Sigmoid colon (tissue), 7 donors: ENCODE results near the gene BLOC1S3. TPM values are rescaled to one million over a fixed set of nuclear protein-coding genes. Genes with fewer than 3 reads are reported as not detected.
"Not testable (repeated sequence)": the region's sequence is repeated elsewhere in the genome, so short reads cannot be mapped to it uniquely, and the experiment has no call there.

Source experiments
- DNase-seq: peaks from one replicate; pipeline ENCODE4 v3.0.0-alpha.2; 2019
- H3K27ac ChIP-seq, 4 donors: fragments of 200-600 bp; sonication (generic); one replicate each; pipeline ENCODE4 v1.5.1; 2016 to 2019; ENCODE audit warnings: mild to moderate bottlenecking in 1 of 4
- H3K27me3 ChIP-seq, 3 donors: fragments of 200-600 bp; sonication (generic); one replicate each; pipeline ENCODE4 v1.5.1; 2019; ENCODE audit warnings: mild to moderate bottlenecking in 1 of 3
- H3K36me3 ChIP-seq, 4 donors: fragments of 200-600 bp; sonication (generic); one replicate each; pipeline ENCODE4 v1.5.1; 2016 to 2019
- H3K4me1 ChIP-seq, 4 donors: fragments of 200-600 bp; sonication (generic); one replicate each; pipeline ENCODE4 v1.5.1; 2017 to 2019
- H3K4me3 ChIP-seq, 4 donors: fragments of 200-600 bp; sonication (generic); one replicate each; pipeline ENCODE4 v1.5.1; 2017 to 2019; ENCODE audit warnings: mild to moderate bottlenecking in 2 of 4, moderate library complexity in 1 of 4
- H3K9me3 ChIP-seq, 4 donors: fragments of 200-600 bp in 3 of 4; sonication (generic) in 3 of 4; one replicate each; pipeline versions ENCODE4 v1.5.1 to v1.6.1; 2013 to 2019
- CTCF ChIP-seq, 4 experiments: fragments of 450-650 bp in 3 of 4; fragments of 200-600 bp in 1 of 4; IDR thresholded peaks; one replicate each; pipeline ENCODE4 v1.5.1; 2016 to 2019; ENCODE audit warnings: antibody characterized with exemption in 4 of 4, mild to moderate bottlenecking in 3 of 4, moderate library complexity in 2 of 4
- EP300 ChIP-seq, 4 donors: sonication (generic); formaldehyde crosslinking; IDR thresholded peaks; one replicate each; pipeline ENCODE4 v1.6.1; 2017; ENCODE audit warnings: antibody characterized with exemption in 4 of 4
- POLR2A ChIP-seq, 2 donors: fragments of 450-650 bp; IDR thresholded peaks; one replicate each; pipeline ENCODE4 v1.6.1; 2016; ENCODE audit warnings: antibody characterized with exemption in 2 of 2, mild to moderate bottlenecking in 2 of 2, moderate library complexity in 2 of 2
- POLR2AphosphoS5 ChIP-seq, 4 donors: sonication (generic); formaldehyde crosslinking; IDR thresholded peaks; one replicate each; pipeline ENCODE4 v1.6.1; 2017; ENCODE audit warnings: antibody characterized with exemption in 4 of 4
- WGBS, 2 donors: extraction: QIAGEN DNeasy Blood & Tissue Kit; methylation state at CpG; one replicate each; pipeline ENCODE4 v1.1.7; 2013; 5-methylcytosine and 5-hydroxymethylcytosine counted together
- intact Hi-C: fragments of 100-400 bp; cut with DNase I; formaldehyde crosslinking; loops from one replicate; pipeline ENCODE4 v1.15.1; 2023
- polyA plus RNA-seq, 3 donors: library from polyadenylated mRNA; stranded (reverse); fragments of 200-250 nt; gene quantifications; one replicate each; pipeline ENCODE4 v1.2.3, GENCODE V29; 2013
- total RNA-seq, 4 donors: library from RNA; depleted of rRNA; stranded (reverse); fragments of >200 nt; gene quantifications; one replicate each; pipeline ENCODE4 v1.1.0, GENCODE V29; 2016
- donor health status: healthy with polysubstance abuse.
- donor health status: Bipolar disorder and iron deficiency.
- donor health status: healthy.

The BLOC1S3 gene
- total and polyA plus RNA-seq, 7 donors, result 2.8 to 10.9 (median 6.8) TPM

- TF ChIP-seq POLR2A (IDR thresholded peaks at IDR 0.05), result no peak
- TF ChIP-seq CTCF (IDR thresholded peaks at IDR 0.05), result no peak
- TF ChIP-seq POLR2AphosphoS5 (IDR thresholded peaks at IDR 0.05), result no peak
- no peak for TF ChIP-seq EP300 (IDR thresholded peaks at IDR 0.05)
- Histone ChIP-seq H3K4me3 (no peak overlapping the region), H3K27ac (no peak overlapping the region), H3K4me1 (no peaks in the 10 kb centered on the region), H3K27me3 (peaks cover 0 to 46% (median 9%) of the 10 kb centered on the region in 3 donors), H3K9me3 (no peaks in the 10 kb centered on the region), H3K36me3 (no peaks in the 10 kb centered on the region)
- DNase-seq, result no peak
- 87 to 91% methylated on average over 5 of the region's 5 CpGs for WGBS, 2 donors
- intact Hi-C loops, result no loop called here
Measured at GRCh38 chr19:45223879-45224278, 45.3 kb downstream of the BLOC1S3 start.

- no peak overlapping the region for H3K27ac ChIP-seq
- H3K9me3 ChIP-seq, result no peaks in the 10 kb centered on the region
- H3K27me3 ChIP-seq, result peaks cover 0 to 38% (median 7%) of the 10 kb centered on the region in 3 donors
- WGBS, 2 donors, result 33 to 72% methylated on average over 11 of the region's 11 CpGs
- intact Hi-C loops, result no loop called here
- H3K4me3 ChIP-seq, result no peak overlapping the region
- TF ChIP-seq POLR2AphosphoS5 (IDR thresholded peaks at IDR 0.05) (no peak), POLR2A (IDR thresholded peaks at IDR 0.05) (no peak), CTCF (IDR thresholded peaks at IDR 0.05) (no peak), EP300 (IDR thresholded peaks at IDR 0.05) (no peak)
- H3K36me3 ChIP-seq, result no peaks in the 10 kb centered on the region
- H3K4me1 ChIP-seq, result no peaks in the 10 kb centered on the region
- no peak for DNase-seq
Measured at GRCh38 chr19:45224645-45225044, 46.1 kb downstream of the BLOC1S3 start.

GRCh38 chr19:45229056-45229455, 50.5 kb downstream of the BLOC1S3 start:
- H3K4me3 ChIP-seq, intact Hi-C loops, H3K36me3 ChIP-seq, H3K9me3 ChIP-seq, H3K27ac ChIP-seq, DNase-seq, H3K4me1 ChIP-seq: not testable (repeated sequence)
- 69 to 87% methylated on average over 2 of the region's 2 CpGs for WGBS, 2 donors
- H3K27me3 ChIP-seq, result peaks cover 2 to 49% (median 19%) of the 10 kb centered on the region in 3 donors

Other genes starting within 250 kb of the BLOC1S3 start
- gene APOC4, start 236.5 kb upstream of the BLOC1S3 start, total RNA-seq, result not detected
- gene APOC4, start 236.5 kb upstream of the BLOC1S3 start, polyA plus RNA-seq, result not detected
- not detected for gene APOC2, start 232.7 kb upstream of the BLOC1S3 start, total RNA-seq
- 10 to 100 TPM in 1 of 3 donors, 1 to 10 TPM in 2; 3.0 to 10.6 (median 3.3) TPM for gene APOC2, start 232.7 kb upstream of the BLOC1S3 start, polyA plus RNA-seq
- gene CLPTM1, start 223.4 kb upstream of the BLOC1S3 start, total RNA-seq, result 10 to 100 TPM; 31.6 to 51.5 (median 45.1) TPM
- 10 to 100 TPM; 22.2 to 94.0 (median 27.0) TPM for gene CLPTM1, start 223.4 kb upstream of the BLOC1S3 start, polyA plus RNA-seq
- gene RELB, start 177.3 kb upstream of the BLOC1S3 start, total RNA-seq, result 10 to 100 TPM in 1 of 4 donors, 1 to 10 TPM in 3; 3.2 to 16.7 (median 4.1) TPM
- 10 to 100 TPM; 21.0 to 50.2 (median 30.0) TPM for gene RELB, start 177.3 kb upstream of the BLOC1S3 start, polyA plus RNA-seq
- gene CLASRP, start 139.7 kb upstream of the BLOC1S3 start, total RNA-seq, result 100 to 1,000 TPM in 1 of 4 donors, 10 to 100 TPM in 3; 61.9 to 157 (median 73.7) TPM
- 10 to 100 TPM; 19.0 to 70.8 (median 19.2) TPM for gene CLASRP, start 139.7 kb upstream of the BLOC1S3 start, polyA plus RNA-seq
- gene ZNF296, start 102.3 kb upstream of the BLOC1S3 start, total RNA-seq, result 1 to 10 TPM in 1 of 4 donors, under 1 TPM in 1, not detected in 2; 0.41 to 1.2 TPM
- 1 to 10 TPM; 2.8 to 5.4 (median 3.0) TPM for gene ZNF296, start 102.3 kb upstream of the BLOC1S3 start, polyA plus RNA-seq
- 10 to 100 TPM; 10.3 to 18.2 (median 16.2) TPM for gene GEMIN7, start 99.5 kb upstream of the BLOC1S3 start, total RNA-seq
- gene GEMIN7, start 99.5 kb upstream of the BLOC1S3 start, polyA plus RNA-seq, result 10 to 100 TPM; 27.0 to 31.2 (median 30.6) TPM
- 10 to 100 TPM; 17.8 to 23.2 (median 19.9) TPM for gene PPP1R37, start 85.6 kb upstream of the BLOC1S3 start, total RNA-seq
- gene PPP1R37, start 85.6 kb upstream of the BLOC1S3 start, polyA plus RNA-seq, result 10 to 100 TPM; 21.6 to 32.5 (median 22.4) TPM
- under 1 TPM in 1 of 4 donors, not detected in 3; 0.83 TPM for gene NKPD1, start 17.8 kb upstream of the BLOC1S3 start, total RNA-seq
- under 1 TPM in 1 of 3 donors, not detected in 2; 0.12 TPM for gene NKPD1, start 17.8 kb upstream of the BLOC1S3 start, polyA plus RNA-seq
- gene TRAPPC6A, start 547 bp upstream of the BLOC1S3 start, total RNA-seq, result 10 to 100 TPM; 15.1 to 36.4 (median 27.2) TPM
- 10 to 100 TPM; 50.3 to 67.5 (median 66.1) TPM for gene TRAPPC6A, start 547 bp upstream of the BLOC1S3 start, polyA plus RNA-seq
- gene EXOC3L2, start 66.6 kb downstream of the BLOC1S3 start, total RNA-seq, result under 1 TPM in 2 of 4 donors, not detected in 2; 0.14 to 0.33 TPM
- gene EXOC3L2, start 66.6 kb downstream of the BLOC1S3 start, polyA plus RNA-seq, result 1 to 10 TPM in 1 of 3 donors, under 1 TPM in 1, not detected in 1; 0.69 to 1.7 TPM
- 10 to 100 TPM; 12.7 to 39.9 (median 15.2) TPM for gene MARK4, start 72.5 kb downstream of the BLOC1S3 start, total RNA-seq
- 10 to 100 TPM in 1 of 3 donors, 1 to 10 TPM in 2; 6.2 to 12.3 (median 7.2) TPM for gene MARK4, start 72.5 kb downstream of the BLOC1S3 start, polyA plus RNA-seq
- gene CKM, start 144.1 kb downstream of the BLOC1S3 start, total RNA-seq, result 1 to 10 TPM in 1 of 4 donors, under 1 TPM in 3; 0.66 to 1.1 (median 0.77) TPM
- 10 to 100 TPM in 1 of 3 donors, 1 to 10 TPM in 1, under 1 TPM in 1; 0.48 to 14.4 (median 5.8) TPM for gene CKM, start 144.1 kb downstream of the BLOC1S3 start, polyA plus RNA-seq
- not detected for gene KLC3, start 162.0 kb downstream of the BLOC1S3 start, total RNA-seq
- under 1 TPM in 1 of 3 donors, not detected in 2; 0.09 TPM for gene KLC3, start 162.0 kb downstream of the BLOC1S3 start, polyA plus RNA-seq
- 10 to 100 TPM in 1 of 4 donors, 1 to 10 TPM in 3; 4.6 to 12.8 (median 9.8) TPM for gene ERCC2, start 191.8 kb downstream of the BLOC1S3 start, total RNA-seq
- 10 to 100 TPM in 1 of 3 donors, 1 to 10 TPM in 2; 4.2 to 12.9 (median 9.0) TPM for gene ERCC2, start 191.8 kb downstream of the BLOC1S3 start, polyA plus RNA-seq
- gene PPP1R13L, start 226.3 kb downstream of the BLOC1S3 start, total RNA-seq, result 1 to 10 TPM; 5.8 to 9.4 (median 7.7) TPM
- 10 to 100 TPM; 15.6 to 34.0 (median 18.0) TPM for gene PPP1R13L, start 226.3 kb downstream of the BLOC1S3 start, polyA plus RNA-seq
- 1 to 10 TPM; 1.6 to 4.2 (median 3.8) TPM for gene POLR1G, start 227.9 kb downstream of the BLOC1S3 start, total RNA-seq
- 1 to 10 TPM; 1.2 to 5.6 (median 2.3) TPM for gene POLR1G, start 227.9 kb downstream of the BLOC1S3 start, polyA plus RNA-seq
- 10 to 100 TPM; 41.8 to 67.0 (median 64.4) TPM for gene ERCC1, start 245.1 kb downstream of the BLOC1S3 start, total RNA-seq
- gene ERCC1, start 245.1 kb downstream of the BLOC1S3 start, polyA plus RNA-seq, result 10 to 100 TPM; 27.3 to 31.8 (median 30.1) TPM